ENCODE data around the gene PDE6G.

PDE6G gene

GRCh38 chr17:81686614-81687013 lies 30.3 kb upstream of the PDE6G start:
- TF ChIP-seq EGR1 (IDR thresholded peaks at IDR 0.05) = no peak

- no peak for TF ChIP-seq TAF1 (IDR thresholded peaks at IDR 0.05; ENCODE audit: low read depth)
- TF ChIP-seq, protein P1, sequence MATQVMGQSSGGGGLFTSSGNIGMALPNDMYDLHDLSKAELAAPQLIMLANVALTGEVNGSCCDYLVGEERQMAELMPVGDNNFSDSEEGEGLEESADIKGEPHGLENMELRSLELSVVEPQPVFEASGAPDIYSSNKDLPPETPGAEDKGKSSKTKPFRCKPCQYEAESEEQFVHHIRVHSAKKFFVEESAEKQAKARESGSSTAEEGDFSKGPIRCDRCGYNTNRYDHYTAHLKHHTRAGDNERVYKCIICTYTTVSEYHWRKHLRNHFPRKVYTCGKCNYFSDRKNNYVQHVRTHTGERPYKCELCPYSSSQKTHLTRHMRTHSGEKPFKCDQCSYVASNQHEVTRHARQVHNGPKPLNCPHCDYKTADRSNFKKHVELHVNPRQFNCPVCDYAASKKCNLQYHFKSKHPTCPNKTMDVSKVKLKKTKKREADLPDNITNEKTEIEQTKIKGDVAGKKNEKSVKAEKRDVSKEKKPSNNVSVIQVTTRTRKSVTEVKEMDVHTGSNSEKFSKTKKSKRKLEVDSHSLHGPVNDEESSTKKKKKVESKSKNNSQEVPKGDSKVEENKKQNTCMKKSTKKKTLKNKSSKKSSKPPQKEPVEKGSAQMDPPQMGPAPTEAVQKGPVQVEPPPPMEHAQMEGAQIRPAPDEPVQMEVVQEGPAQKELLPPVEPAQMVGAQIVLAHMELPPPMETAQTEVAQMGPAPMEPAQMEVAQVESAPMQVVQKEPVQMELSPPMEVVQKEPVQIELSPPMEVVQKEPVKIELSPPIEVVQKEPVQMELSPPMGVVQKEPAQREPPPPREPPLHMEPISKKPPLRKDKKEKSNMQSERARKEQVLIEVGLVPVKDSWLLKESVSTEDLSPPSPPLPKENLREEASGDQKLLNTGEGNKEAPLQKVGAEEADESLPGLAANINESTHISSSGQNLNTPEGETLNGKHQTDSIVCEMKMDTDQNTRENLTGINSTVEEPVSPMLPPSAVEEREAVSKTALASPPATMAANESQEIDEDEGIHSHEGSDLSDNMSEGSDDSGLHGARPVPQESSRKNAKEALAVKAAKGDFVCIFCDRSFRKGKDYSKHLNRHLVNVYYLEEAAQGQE (IDR thresholded peaks at IDR 0.05; ENCODE audit: low read depth) = no peak
- TF ChIP-seq FOXM1 (IDR thresholded peaks at IDR 0.05; ENCODE audit: borderline replicate concordance, low read depth) = no peak
- no peak for TF ChIP-seq CEBPB (IDR thresholded peaks at IDR 0.05)
- TF ChIP-seq EGR1 (IDR thresholded peaks at IDR 0.05) = no peak
- TF ChIP-seq, protein P2, sequence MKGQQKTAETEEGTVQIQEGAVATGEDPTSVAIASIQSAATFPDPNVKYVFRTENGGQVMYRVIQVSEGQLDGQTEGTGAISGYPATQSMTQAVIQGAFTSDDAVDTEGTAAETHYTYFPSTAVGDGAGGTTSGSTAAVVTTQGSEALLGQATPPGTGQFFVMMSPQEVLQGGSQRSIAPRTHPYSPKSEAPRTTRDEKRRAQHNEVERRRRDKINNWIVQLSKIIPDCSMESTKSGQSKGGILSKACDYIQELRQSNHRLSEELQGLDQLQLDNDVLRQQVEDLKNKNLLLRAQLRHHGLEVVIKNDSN (IDR thresholded peaks at IDR 0.05) = no peak
- TF ChIP-seq TEAD4 (IDR thresholded peaks at IDR 0.05) = no peak
- TF ChIP-seq TCF12 (IDR thresholded peaks at IDR 0.05; ENCODE audit: low read depth) = no peak
- TF ChIP-seq CREB1 (IDR thresholded peaks at IDR 0.05; ENCODE audit: low read depth) = no peak
- TF ChIP-seq, protein P3, sequence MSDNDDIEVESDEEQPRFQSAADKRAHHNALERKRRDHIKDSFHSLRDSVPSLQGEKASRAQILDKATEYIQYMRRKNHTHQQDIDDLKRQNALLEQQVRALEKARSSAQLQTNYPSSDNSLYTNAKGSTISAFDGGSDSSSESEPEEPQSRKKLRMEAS (IDR thresholded peaks at IDR 0.05) = no peak
- no peak for TF ChIP-seq ZBTB7A (IDR thresholded peaks at IDR 0.05; ENCODE audit: low read depth)
- no peak for TF ChIP-seq NFIC (IDR thresholded peaks at IDR 0.05)
Measured at GRCh38 chr17:81685108-81685507, 28.8 kb upstream of the PDE6G start.

- TF ChIP-seq, protein P3 (IDR thresholded peaks at IDR 0.05) = peak; percentile 97
- TF ChIP-seq, protein P2 (IDR thresholded peaks at IDR 0.05) = 0 out of 2 replicates have a peak, but pooled peaks have one; percentile 28
- TF ChIP-seq TCF12 (IDR thresholded peaks at IDR 0.05; ENCODE audit: low read depth) = no peak
Measured at GRCh38 chr17:81684442-81684911, 28.1 kb upstream of the PDE6G start.

DNA sequence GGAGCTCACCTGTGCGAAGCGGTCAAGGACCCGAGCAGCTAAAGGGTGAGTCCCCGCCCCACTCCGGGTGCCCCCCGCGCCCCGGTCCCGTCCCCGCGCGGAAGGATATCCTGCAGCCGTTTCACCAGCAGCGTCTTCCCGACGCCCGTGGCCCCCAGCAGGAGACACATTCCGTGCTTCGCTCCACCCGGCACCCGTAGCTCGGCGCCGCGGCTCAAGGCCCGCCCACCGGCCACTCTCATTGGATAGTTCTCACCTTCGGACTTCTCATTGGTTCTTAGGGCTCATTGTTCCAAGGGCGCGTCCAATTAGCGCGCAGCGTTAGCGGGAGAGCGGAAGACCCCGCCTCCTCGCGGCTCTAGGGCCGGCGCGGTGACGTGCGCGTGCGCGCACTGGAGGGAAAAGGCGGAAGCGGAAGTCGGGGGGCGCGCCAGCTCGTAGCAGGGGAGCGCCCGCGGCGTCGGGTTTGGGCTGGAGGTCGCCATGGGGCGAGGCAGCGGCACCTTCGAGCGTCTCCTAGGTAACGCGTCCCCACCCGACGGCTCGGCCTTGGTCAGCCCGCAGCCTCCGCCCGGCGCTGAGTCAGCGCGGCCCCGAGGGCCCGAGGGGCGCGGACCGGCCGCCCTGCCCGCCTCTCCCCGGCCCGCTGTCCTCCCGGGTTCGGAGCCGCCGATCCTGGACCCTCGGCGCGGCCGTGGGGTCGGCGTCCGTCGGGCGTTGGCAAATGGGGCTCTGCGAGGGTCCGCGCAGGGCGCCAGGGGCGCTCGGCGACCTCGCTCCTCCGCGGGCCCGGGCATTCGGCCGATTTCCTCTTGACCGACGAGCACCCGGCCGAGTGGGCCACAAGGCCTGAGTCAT lies 27.5 kb upstream of the PDE6G start, which contains the start of the genes ARL16 and HGS:
Gene ARL16 (minus strand): TSS at position 214 of the 858 bp plus-strand sequence. CDS start 44 bp downstream, at position 170.
Gene HGS (plus strand): TSS at position 428 of the 858 bp plus-strand sequence. CDS start 56 bp downstream, at position 484.
- TF ChIP-seq TEAD4 (IDR thresholded peaks at IDR 0.05) (peak; percentile 86), YY1 (IDR thresholded peaks at IDR 0.05; ENCODE audit: low read depth) (0 out of 2 replicates have a peak, but pooled peaks have one; percentile 54), EP300 (IDR thresholded peaks at IDR 0.05; ENCODE audit: borderline replicate concordance) (no peak), RAD21 (IDR thresholded peaks at IDR 0.05; ENCODE audit: low read depth) (no peak), NFIC (IDR thresholded peaks at IDR 0.05) (0 out of 2 replicates have a peak, but pooled peaks have one; percentile 23), TAF1 (IDR thresholded peaks at IDR 0.05; ENCODE audit: low read depth) (peak; percentile 60; the same call in 1 of the 2 replicates), FOXM1 (IDR thresholded peaks at IDR 0.05; ENCODE audit: borderline replicate concordance, low read depth) (no peak), EGR1 (IDR thresholded peaks at IDR 0.05) (no peak; the same call in 1 of the 2 replicates), TCF12 (IDR thresholded peaks at IDR 0.05; ENCODE audit: low read depth) (no peak), ZBTB7A (IDR thresholded peaks at IDR 0.05; ENCODE audit: low read depth) (no peak; the same call in 1 of the 2 replicates), CREB1 (IDR thresholded peaks at IDR 0.05; ENCODE audit: low read depth) (peak; percentile 53; the same call in 1 of the 2 replicates), CEBPB (IDR thresholded peaks at IDR 0.05) (no peak)
- TF ChIP-seq, protein P1 (IDR thresholded peaks at IDR 0.05; ENCODE audit: low read depth) = no peak
- TF ChIP-seq, protein P2 (IDR thresholded peaks at IDR 0.05) = no peak
- TF ChIP-seq, protein P3 (IDR thresholded peaks at IDR 0.05) = peak; percentile 70

DNA sequence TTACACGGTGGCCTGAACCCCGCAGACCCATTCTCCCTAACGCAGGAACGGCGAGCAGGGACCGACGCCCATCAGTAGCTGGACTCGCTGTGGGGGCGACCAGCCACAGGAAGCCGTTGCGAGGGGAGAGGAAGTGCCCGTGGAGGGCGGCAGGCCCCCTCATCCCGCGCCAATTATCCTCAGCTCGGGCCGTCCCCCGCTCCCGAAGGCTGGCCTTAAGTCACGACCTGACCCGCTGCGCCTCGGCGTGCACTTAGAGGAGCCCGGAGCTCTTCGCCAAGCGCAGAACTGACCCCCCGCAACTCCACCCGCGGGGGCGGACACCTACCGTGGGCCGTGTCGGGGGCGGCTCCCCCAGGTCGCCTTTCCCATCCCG lies 26.9 kb upstream of the PDE6G start:
- TF ChIP-seq, protein P1 (IDR thresholded peaks at IDR 0.05; ENCODE audit: low read depth) = no peak
- TF ChIP-seq, protein P3 (IDR thresholded peaks at IDR 0.05) = no peak; the same call in 1 of the 2 replicates
- TF ChIP-seq, protein P2 (IDR thresholded peaks at IDR 0.05) = no peak
- TF ChIP-seq FOXM1 (IDR thresholded peaks at IDR 0.05; ENCODE audit: borderline replicate concordance, low read depth) = no peak
- no peak for TF ChIP-seq YY1 (IDR thresholded peaks at IDR 0.05; ENCODE audit: low read depth)
- no peak for TF ChIP-seq RAD21 (IDR thresholded peaks at IDR 0.05; ENCODE audit: low read depth)
- peak; percentile 67; the same call in 1 of the 2 replicates for TF ChIP-seq EGR1 (IDR thresholded peaks at IDR 0.05)
